Chondrocyte (in vitro differentiated cells): ENCODE data around the gene DENND5B. TPM values are rescaled to one million over a fixed set of nuclear protein-coding genes. Genes with fewer than 3 reads are reported as not detected.
A peak's percentile ranks its signal among the peaks of the same experiment; 100 is the strongest.

ENCODE experiments used
- DNase-seq: peaks from one replicate; pipeline ENCODE4 v3.0.0; 2021; ENCODE audit warnings: mixed read lengths, low spot score
- H3K27ac Mint-ChIP-seq: one replicate; pipeline ENCODE4 v1.8.0; 2021; ENCODE audit warnings: mild to moderate bottlenecking, moderate library complexity, mixed read lengths; ENCODE audit not compliant: unreplicated experiment
- H3K27me3 Mint-ChIP-seq: 2 replicates; pipeline ENCODE4 v1.8.0; 2021; ENCODE audit warnings: low read depth, mixed read lengths
- H3K36me3 Mint-ChIP-seq: 2 replicates; pipeline ENCODE4 v1.8.0; 2021; ENCODE audit warnings: low read depth, mixed read lengths
- H3K4me1 Mint-ChIP-seq: 2 replicates; pipeline ENCODE4 v1.8.0; 2021; ENCODE audit warnings: low read depth, mild to moderate bottlenecking, mixed read lengths
- H3K4me3 Mint-ChIP-seq: one replicate; pipeline ENCODE4 v1.8.0; 2021; ENCODE audit warnings: mild to moderate bottlenecking, moderate library complexity, mixed read lengths; ENCODE audit not compliant: unreplicated experiment
- H3K9me3 Mint-ChIP-seq: 2 replicates; pipeline ENCODE4 v1.8.0; 2021; ENCODE audit warnings: low read depth, mixed read lengths
- total RNA-seq: library from RNA; stranded (reverse); gene quantifications from 3 replicates; pipeline ENCODE4 v1.2.1, GENCODE V29; 2021
- TF ChIP-seq, protein P1 (sequence below): fragments of 200-600 bp; sonication (generic); IDR thresholded peaks from 2 replicates; pipeline ENCODE4 v1.5.0; 2021; ENCODE audit warnings: antibody characterized with exemption, mild to moderate bottlenecking, moderate library complexity

Gene DENND5B
- total RNA-seq, 1 donor from 2014 or later: 14.1 TPM

DNA sequence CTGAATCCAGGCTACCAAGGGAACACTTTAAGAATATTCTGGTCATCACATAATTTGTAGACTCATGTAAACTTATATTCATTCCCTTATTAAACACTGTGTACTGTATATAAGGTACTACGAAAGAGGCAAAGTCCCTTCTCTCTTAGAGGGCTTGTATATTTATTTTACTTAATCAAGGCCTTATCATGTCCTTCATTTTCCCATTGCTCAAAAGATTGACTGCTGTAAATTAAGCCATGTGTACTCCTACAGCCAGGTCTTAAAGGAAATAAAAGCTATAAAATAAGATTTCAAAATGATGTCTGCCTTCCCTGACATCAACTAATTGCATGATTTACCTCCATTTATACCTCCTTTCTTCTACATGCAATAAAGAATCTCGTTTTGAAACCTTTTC is 5.0 kb downstream of the DENND5B start:
- peaks cover 53% of the 10 kb centered on the region for H3K4me1 Mint-ChIP-seq
- H3K9me3 Mint-ChIP-seq: no peaks in the 10 kb centered on the region
- no peak for DNase-seq
- no peaks in the 10 kb centered on the region for H3K36me3 Mint-ChIP-seq
- H3K4me3 Mint-ChIP-seq: no peak overlapping the region
- peak overlapping the region; percentile 62 for H3K27ac Mint-ChIP-seq
- H3K27me3 Mint-ChIP-seq: no peaks in the 10 kb centered on the region
- TF ChIP-seq, protein P1, sequence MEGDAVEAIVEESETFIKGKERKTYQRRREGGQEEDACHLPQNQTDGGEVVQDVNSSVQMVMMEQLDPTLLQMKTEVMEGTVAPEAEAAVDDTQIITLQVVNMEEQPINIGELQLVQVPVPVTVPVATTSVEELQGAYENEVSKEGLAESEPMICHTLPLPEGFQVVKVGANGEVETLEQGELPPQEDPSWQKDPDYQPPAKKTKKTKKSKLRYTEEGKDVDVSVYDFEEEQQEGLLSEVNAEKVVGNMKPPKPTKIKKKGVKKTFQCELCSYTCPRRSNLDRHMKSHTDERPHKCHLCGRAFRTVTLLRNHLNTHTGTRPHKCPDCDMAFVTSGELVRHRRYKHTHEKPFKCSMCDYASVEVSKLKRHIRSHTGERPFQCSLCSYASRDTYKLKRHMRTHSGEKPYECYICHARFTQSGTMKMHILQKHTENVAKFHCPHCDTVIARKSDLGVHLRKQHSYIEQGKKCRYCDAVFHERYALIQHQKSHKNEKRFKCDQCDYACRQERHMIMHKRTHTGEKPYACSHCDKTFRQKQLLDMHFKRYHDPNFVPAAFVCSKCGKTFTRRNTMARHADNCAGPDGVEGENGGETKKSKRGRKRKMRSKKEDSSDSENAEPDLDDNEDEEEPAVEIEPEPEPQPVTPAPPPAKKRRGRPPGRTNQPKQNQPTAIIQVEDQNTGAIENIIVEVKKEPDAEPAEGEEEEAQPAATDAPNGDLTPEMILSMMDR: no peak

DNA sequence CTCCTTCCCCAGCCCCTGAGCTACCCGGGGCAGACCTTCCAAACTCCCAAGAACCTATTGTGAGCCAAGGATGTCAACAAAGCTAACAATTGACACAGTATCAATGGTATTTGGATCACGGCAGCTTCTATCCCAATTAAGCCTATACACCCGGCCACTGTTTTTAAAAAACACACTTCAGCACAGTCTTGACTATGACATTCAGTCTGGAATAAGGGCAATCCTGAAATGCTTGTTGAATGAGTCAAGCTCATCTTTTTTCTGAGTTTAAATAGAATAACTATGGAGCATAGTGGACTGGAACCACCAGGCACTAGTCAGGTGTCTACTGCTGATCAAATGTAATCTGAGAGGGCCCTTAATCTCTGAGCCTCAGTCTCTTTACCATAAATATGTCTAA is 5.7 kb downstream of the DENND5B start:
- Mint-ChIP-seq H3K27me3 (no peaks in the 10 kb centered on the region), H3K9me3 (no peaks in the 10 kb centered on the region), H3K27ac (peak overlapping the region; percentile 62), H3K4me1 (peaks cover 53% of the 10 kb centered on the region), H3K36me3 (no peaks in the 10 kb centered on the region), H3K4me3 (no peak overlapping the region)
- no peak for DNase-seq
- TF ChIP-seq, protein P1: no peak

DNA sequence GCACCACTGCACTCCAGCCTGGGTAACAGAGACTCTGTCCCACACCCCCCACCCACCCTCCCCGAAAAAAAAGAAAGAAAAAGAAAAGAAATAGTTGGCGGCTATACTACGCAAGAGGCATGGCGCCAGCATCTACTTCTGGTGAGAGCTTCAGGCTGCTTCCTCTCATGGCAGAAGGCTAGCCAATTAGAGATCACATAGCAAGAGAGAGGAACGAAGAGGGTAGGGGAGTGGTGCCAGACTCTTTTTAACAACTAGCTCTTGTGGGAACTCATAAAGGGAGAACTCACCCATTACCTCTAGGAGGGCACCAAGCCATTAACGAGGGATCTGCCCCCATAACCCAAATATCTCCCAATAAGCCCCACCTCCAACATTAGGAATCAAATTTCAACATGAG is 6.2 kb downstream of the DENND5B start:
- no peak for DNase-seq
- Mint-ChIP-seq H3K4me1 (peaks cover 52% of the 10 kb centered on the region), H3K27ac (peak overlapping the region; percentile 62), H3K4me3 (no peak overlapping the region), H3K9me3 (no peaks in the 10 kb centered on the region), H3K36me3 (no peaks in the 10 kb centered on the region), H3K27me3 (no peaks in the 10 kb centered on the region)
- TF ChIP-seq, protein P1: no peak

DNA sequence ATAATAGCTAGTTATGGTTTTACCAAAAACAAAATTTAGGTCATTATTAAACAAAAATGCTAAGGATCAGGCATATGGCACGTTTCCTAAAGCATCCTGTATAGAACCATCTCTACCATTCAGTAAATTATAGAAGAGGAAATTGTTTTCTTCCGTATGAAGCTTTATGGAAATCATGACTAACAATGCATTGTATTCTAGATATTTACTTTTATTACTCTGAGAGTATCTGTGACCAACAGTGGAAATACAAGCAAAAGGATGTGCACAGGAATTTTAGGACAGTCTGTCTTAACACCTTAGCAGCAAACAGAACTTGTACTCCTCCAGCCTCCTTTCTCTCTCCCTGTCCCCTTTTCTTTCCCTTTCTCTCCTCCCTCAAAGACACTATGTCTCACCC is 7.1 kb downstream of the DENND5B start:
- Mint-ChIP-seq H3K4me1 (peaks cover 47% of the 10 kb centered on the region), H3K27ac (peak overlapping the region; percentile 69)

DNA sequence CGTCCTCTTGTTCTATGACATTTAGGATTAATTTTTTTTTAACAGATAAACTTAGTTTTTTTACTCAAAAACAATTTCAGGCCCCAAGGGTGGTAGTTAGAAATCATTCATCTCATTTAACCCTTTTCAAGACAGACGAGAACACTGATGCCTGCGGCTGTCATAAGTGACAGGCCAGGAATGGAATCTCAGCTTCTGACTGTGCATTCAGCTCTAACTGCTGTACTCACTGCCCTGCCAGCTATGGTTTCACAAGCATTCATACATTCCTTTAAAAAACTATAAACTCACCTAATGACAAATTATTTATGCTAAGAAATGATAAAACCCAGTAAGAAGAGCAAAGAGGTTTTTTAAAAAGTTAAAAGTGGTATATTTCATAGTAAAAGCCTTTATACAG is 8.8 kb downstream of the DENND5B start:
- no peak for DNase-seq
- H3K27ac Mint-ChIP-seq: peak overlapping the region; percentile 22
- no peaks in the 10 kb centered on the region for H3K27me3 Mint-ChIP-seq
- H3K36me3 Mint-ChIP-seq: no peaks in the 10 kb centered on the region
- peaks cover 46% of the 10 kb centered on the region for H3K4me1 Mint-ChIP-seq
- no peak overlapping the region for H3K4me3 Mint-ChIP-seq
- TF ChIP-seq, protein P1: no peak
- no peaks in the 10 kb centered on the region for H3K9me3 Mint-ChIP-seq

More for the DNA sequence above, 7.1 kb downstream of the DENND5B start:
- no peak for DNase-seq
- TF ChIP-seq, protein P1: no peak
- H3K9me3 Mint-ChIP-seq: no peaks in the 10 kb centered on the region
- no peaks in the 10 kb centered on the region for H3K27me3 Mint-ChIP-seq
- no peak overlapping the region for H3K4me3 Mint-ChIP-seq
- H3K36me3 Mint-ChIP-seq: no peaks in the 10 kb centered on the region
